Endothelial cell of umbilical vein (primary cell): Measurements from ENCODE around the gene GREB1. TPM values are rescaled to one million over a fixed set of nuclear protein-coding genes. Genes with fewer than 3 reads are reported as not detected.

Experiments used
- BruUV-seq: library from RNA; stranded (reverse); fragments of 400-500 nt; replicated peaks from 2 replicates; lab custom pipeline; 2021; lab: Mats Ljungman, UMichigan
- CTCF ChIA-PET: fragments of 300-600, 350-600 bp; sonication (Branson Sonifier 250); formaldehyde crosslinking; loops from one replicate; lab custom pipeline; 2021; ENCODE audit warnings: antibody characterized with exemption, inconsistent platforms; lab: Charles Lee
- POLR2A ChIA-PET: fragments of 300-600, 350-600 bp; sonication (Branson Sonifier 250); formaldehyde crosslinking; loops from one replicate; lab custom pipeline; 2021; ENCODE audit warnings: antibody characterized with exemption, inconsistent platforms; lab: Charles Lee
- DNase-seq: peaks from one replicate; pipeline ENCODE4 v3.0.0-alpha.2; 2011; ENCODE audit warnings: low read depth, low spot score
- FAIRE-seq: peaks from 2 replicates; lab custom pipeline; 2011; peaks lifted over from hg19 to GRCh38; lab: Jason Lieb, UNC
- H2AFZ ChIP-seq: 2 replicates; pipeline ENCODE4 v1.6.0; 2012; ENCODE audit warnings: low read depth, low read length, control low read depth, inconsistent platforms
- H3K27ac ChIP-seq: 2 replicates; pipeline ENCODE4 v1.5.1; 2011; ENCODE audit warnings: low read depth, mild to moderate bottlenecking, control low read depth, low read length, moderate library complexity; ENCODE audit not compliant: insufficient read depth
- H3K27me3 ChIP-seq, 2 experiments: 2 replicates each; pipeline versions ENCODE4 v1.6.0 to v1.6.1; 2011; ENCODE audit warnings: low read length in 2 of 2, mixed read lengths in 1 of 2; ENCODE audit not compliant: control insufficient read depth in 2 of 2, insufficient read depth in 2 of 2
- H3K36me3 ChIP-seq, 2 experiments: 2 replicates in 1 of 2; 3 replicates in 1 of 2; pipeline ENCODE4 v1.5.1; 2011; ENCODE audit warnings: low read length in 2 of 2, mild to moderate bottlenecking in 1 of 2, moderate library complexity in 1 of 2; ENCODE audit not compliant: control insufficient read depth in 2 of 2, insufficient read depth in 2 of 2; ENCODE audit errors: extremely low read depth in 1 of 2
- H3K4me1 ChIP-seq: 3 replicates; pipeline ENCODE4 v1.5.1; 2011; ENCODE audit warnings: mild to moderate bottlenecking, low read length; ENCODE audit not compliant: control insufficient read depth, insufficient read depth; ENCODE audit errors: extremely low read depth
- H3K4me2 ChIP-seq: 2 replicates; pipeline ENCODE4 v1.6.1; 2011; ENCODE audit warnings: low read length, control low read depth, mixed read lengths; ENCODE audit not compliant: insufficient read depth
- H3K4me3 ChIP-seq, 3 experiments: fragments of 200-600 bp in 1 of 3; sonication (generic), shearing (Covaris generic) in 1 of 3; replicated peaks in 1 of 3; 2 replicates each; pipeline ENCODE4 v1.5.1; 2011 to 2016; ENCODE audit warnings: control low read depth in 3 of 3, low read length in 3 of 3, mild to moderate bottlenecking in 2 of 3, inconsistent platforms in 1 of 3, low read depth in 1 of 3, moderate library complexity in 1 of 3; ENCODE audit not compliant: insufficient read depth in 1 of 3
- H3K79me2 ChIP-seq: 2 replicates; pipeline ENCODE4 v1.6.0; 2012; ENCODE audit warnings: low read length, inconsistent platforms; ENCODE audit not compliant: control insufficient read depth, insufficient read depth
- H3K9ac ChIP-seq: replicated peaks from 2 replicates; pipeline ENCODE3; 2011; ENCODE audit warnings: low read length, control low read depth; ENCODE audit not compliant: insufficient read depth; ENCODE audit errors: extremely low read depth
- H3K9me1 ChIP-seq: replicated peaks from 3 replicates; pipeline ENCODE4 v1.6.0; 2011; ENCODE audit warnings: mild to moderate bottlenecking, low read length; ENCODE audit not compliant: control insufficient read depth, insufficient read depth; ENCODE audit errors: extremely low read depth
- H3K9me3 ChIP-seq: replicated peaks from 2 replicates; pipeline ENCODE4 v1.5.1; 2012; ENCODE audit warnings: low read length, inconsistent platforms; ENCODE audit not compliant: control insufficient read depth, insufficient read depth
- H4K20me1 ChIP-seq: replicated peaks from 2 replicates; pipeline ENCODE3; 2011; ENCODE audit warnings: mild to moderate bottlenecking, low read length; ENCODE audit not compliant: control insufficient read depth, insufficient read depth; ENCODE audit errors: extremely low read depth
- EZH2 ChIP-seq: IDR thresholded peaks from 2 replicates; pipeline ENCODE4 v1.6.1; 2012; ENCODE audit warnings: borderline replicate concordance, low read depth, mild to moderate bottlenecking, moderate library complexity, low read length, inconsistent platforms; ENCODE audit not compliant: severe bottlenecking
- FOS ChIP-seq: IDR thresholded peaks from 2 replicates; pipeline ENCODE4 v1.6.1; 2011; ENCODE audit warnings: mild to moderate bottlenecking, low read length, moderate library complexity, borderline replicate concordance; ENCODE audit not compliant: insufficient read depth
- GATA2 ChIP-seq: IDR thresholded peaks from 2 replicates; pipeline ENCODE4 v1.7.0; 2011; ENCODE audit warnings: low read depth, mild to moderate bottlenecking, moderate library complexity, mixed read lengths, low read length; ENCODE audit not compliant: insufficient read length, insufficient read depth
- JUN ChIP-seq: IDR thresholded peaks from 2 replicates; pipeline ENCODE4 v1.6.1; 2011; ENCODE audit warnings: borderline replicate concordance, low read depth; ENCODE audit not compliant: insufficient read length, insufficient read depth
- MYC ChIP-seq: IDR thresholded peaks from one replicate; pipeline ENCODE4 v1.6.1; 2011; ENCODE audit warnings: mild to moderate bottlenecking, low read depth, low read length
- POLR2A ChIP-seq: IDR thresholded peaks from 2 replicates; pipeline ENCODE4 v1.6.1; 2012; ENCODE audit warnings: low read depth, mild to moderate bottlenecking, control low read depth, low read length
- POLR2AphosphoS5 ChIP-seq: IDR thresholded peaks from 2 replicates; pipeline ENCODE4 v1.6.1; 2012; ENCODE audit warnings: low read depth, mild to moderate bottlenecking, control low read depth, low read length, moderate library complexity; ENCODE audit not compliant: insufficient read depth
- dilution Hi-C: fragments of 300-500 bp; cut with MboI; formaldehyde crosslinking; loops from one replicate; pipeline ENCODE4 v1.15.0; 2019; ENCODE audit warnings: low sequenced_read_pairs; ENCODE audit not compliant: extremely low pct_ligation_motif_present
- intact Hi-C: fragments of 100-400 bp; cut with micrococcal nuclease; formaldehyde crosslinking; loops from one replicate; pipeline ENCODE4 v1.10.0; 2022
- polyA plus RNA-seq, 4 experiments: library from polyadenylated mRNA; depleted of rRNA in 3 of 4; stranded (reverse) in 3 of 4; unstranded in 1 of 4; fragments of >200 nt; gene quantifications; 2 replicates each; pipeline versions ENCODE4 v1.2.1 to v1.2.3, GENCODE V29; 2011 to 2012; ENCODE audit warnings: missing spikeins in 1 of 4
- total RNA-seq: library from RNA; stranded (reverse); gene quantifications from 2 replicates; pipeline ENCODE4 v1.2.3, GENCODE V29; 2021
- TF ChIP-seq, protein P1 (sequence below): IDR thresholded peaks from 2 replicates; pipeline ENCODE4 v1.6.1; 2011; ENCODE audit not compliant: insufficient read depth, insufficient read length
- TF ChIP-seq, protein P2 (sequence below), 2 donors: IDR thresholded peaks; 1 replicate in 1 of 2; 2 replicates in 1 of 2; pipeline ENCODE4 v1.5.1; 2011; ENCODE audit warnings: low read length in 2 of 2, mild to moderate bottlenecking in 2 of 2, moderate library complexity in 2 of 2, control low read depth in 1 of 2, inconsistent platforms in 1 of 2, low read depth in 1 of 2; ENCODE audit not compliant: insufficient read depth in 1 of 2; ENCODE audit errors: extremely low read depth in 1 of 2

GREB1 gene
- total and polyA plus RNA-seq, 2 donors (not counting 3 experiments of a cell fraction or from before 2014, with no cell fraction given) = 0.17 to 0.58 TPM

GRCh38 chr2:11658208-11659114 lies 124.6 kb downstream of the GREB1 start:
- no peak for FAIRE-seq
- no peaks in the 10 kb centered on the region for H3K36me3 ChIP-seq
- no peak overlapping the region for H2AFZ ChIP-seq
- intact Hi-C loops (no loop called here), dilution Hi-C loops (no loop called here)
- H3K4me1 ChIP-seq = no peaks in the 10 kb centered on the region
- no TSS peak for BruUV-seq
- H3K27me3 ChIP-seq = no peaks in the 10 kb centered on the region
- ChIA-PET CTCF (interaction anchor here (0.6 kb wide), 1 partner anchor 26 kb away, joined by 3 read pairs; no protein-coding TSS in a partner anchor), POLR2A (no interaction called here)
- no peaks in the 10 kb centered on the region for H3K79me2 ChIP-seq
- H3K4me3 ChIP-seq = no peak overlapping the region
- no peaks in the 10 kb centered on the region for H3K9me3 ChIP-seq
- H3K4me2 ChIP-seq = no peak overlapping the region
- H3K27ac ChIP-seq = no peak overlapping the region
- DNase-seq = no peak
- H3K9ac ChIP-seq = no peak overlapping the region
- no peaks in the 10 kb centered on the region for H3K9me1 ChIP-seq
- H4K20me1 ChIP-seq = no peaks in the 10 kb centered on the region
- TF ChIP-seq EZH2 (no peak), JUN (no peak), MYC (no peak), POLR2A (no peak), FOS (no peak), POLR2AphosphoS5 (no peak), GATA2 (no peak)
- TF ChIP-seq, protein P1, sequence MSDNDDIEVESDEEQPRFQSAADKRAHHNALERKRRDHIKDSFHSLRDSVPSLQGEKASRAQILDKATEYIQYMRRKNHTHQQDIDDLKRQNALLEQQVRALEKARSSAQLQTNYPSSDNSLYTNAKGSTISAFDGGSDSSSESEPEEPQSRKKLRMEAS = no peak
- TF ChIP-seq, protein P2, sequence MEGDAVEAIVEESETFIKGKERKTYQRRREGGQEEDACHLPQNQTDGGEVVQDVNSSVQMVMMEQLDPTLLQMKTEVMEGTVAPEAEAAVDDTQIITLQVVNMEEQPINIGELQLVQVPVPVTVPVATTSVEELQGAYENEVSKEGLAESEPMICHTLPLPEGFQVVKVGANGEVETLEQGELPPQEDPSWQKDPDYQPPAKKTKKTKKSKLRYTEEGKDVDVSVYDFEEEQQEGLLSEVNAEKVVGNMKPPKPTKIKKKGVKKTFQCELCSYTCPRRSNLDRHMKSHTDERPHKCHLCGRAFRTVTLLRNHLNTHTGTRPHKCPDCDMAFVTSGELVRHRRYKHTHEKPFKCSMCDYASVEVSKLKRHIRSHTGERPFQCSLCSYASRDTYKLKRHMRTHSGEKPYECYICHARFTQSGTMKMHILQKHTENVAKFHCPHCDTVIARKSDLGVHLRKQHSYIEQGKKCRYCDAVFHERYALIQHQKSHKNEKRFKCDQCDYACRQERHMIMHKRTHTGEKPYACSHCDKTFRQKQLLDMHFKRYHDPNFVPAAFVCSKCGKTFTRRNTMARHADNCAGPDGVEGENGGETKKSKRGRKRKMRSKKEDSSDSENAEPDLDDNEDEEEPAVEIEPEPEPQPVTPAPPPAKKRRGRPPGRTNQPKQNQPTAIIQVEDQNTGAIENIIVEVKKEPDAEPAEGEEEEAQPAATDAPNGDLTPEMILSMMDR (IDR thresholded peaks at IDR 0.05; ENCODE audit: extremely low read depth in 1 of 2, insufficient read depth in 1 of 2, low read depth in 1 of 2, low read length in 2 of 2) = no peak
